GM12872 (cell line): Measurements from ENCODE around the gene TIE1.

Experiments
- CTCF ChIP-seq: IDR thresholded peaks from 3 replicates; pipeline ENCODE4 v1.5.1; 2011; ENCODE audit warnings: low read depth, mild to moderate bottlenecking, low read length, moderate library complexity; ENCODE audit not compliant: insufficient read depth

The TIE1 gene

GRCh38 chr1:43311521-43311920, 10.7 kb downstream of the TIE1 start:
- no peak for TF ChIP-seq CTCF

GRCh38 chr1:43312212-43312623, 11.4 kb downstream of the TIE1 start:
- no peak for TF ChIP-seq CTCF

- TF ChIP-seq CTCF = no peak
Observed at GRCh38 chr1:43312663-43313515, 12.1 kb downstream of the TIE1 start.

- TF ChIP-seq CTCF = no peak
Observed at GRCh38 chr1:43313771-43314170, 13.0 kb downstream of the TIE1 start.

- TF ChIP-seq CTCF = no peak
Observed at GRCh38 chr1:43314233-43314632, 13.5 kb downstream of the TIE1 start.

- TF ChIP-seq CTCF = no peak
Observed at GRCh38 chr1:43315481-43315880, 14.7 kb downstream of the TIE1 start.

- no peak for TF ChIP-seq CTCF
Observed at GRCh38 chr1:43315963-43316737, 15.4 kb downstream of the TIE1 start.
